Smooth muscle cell of the brain vasculature (primary cell): ENCODE measurements around the gene SORL1-AS1.

ENCODE experiments used
- DNase-seq: peaks from one replicate; pipeline ENCODE4 v3.0.0-alpha.2; 2012; ENCODE audit warnings: low read depth, low spot score

Gene SORL1-AS1

GRCh38 chr11:121391914-121392313 lies 60.9 kb downstream of the SORL1-AS1 start:
- no peak for DNase-seq

- no peak for DNase-seq
These were observed 63.1 kb downstream of the SORL1-AS1 start for GRCh38 chr11:121389651-121390050.
